Fibroblast of mammary gland (primary cell): Measurements from ENCODE around the gene CREM.
"Not testable (repeated sequence)": the region's sequence is repeated elsewhere in the genome, so short reads cannot be mapped to it uniquely, and the experiment has no call there.

Experiments
- DNase-seq: peaks from one replicate; pipeline ENCODE4 v3.0.0-alpha.2; 2010; ENCODE audit warnings: low read depth
- H3K4me3 ChIP-seq: 2 replicates; pipeline ENCODE4 v1.5.1; 2011; ENCODE audit warnings: low read depth, mild to moderate bottlenecking, low read length, moderate library complexity; ENCODE audit not compliant: control insufficient read depth
- CTCF ChIP-seq: conservative IDR thresholded peaks from 2 replicates; pipeline ENCODE4 v1.5.1; 2011; ENCODE audit warnings: low read depth, low read length, inconsistent platforms; ENCODE audit not compliant: control insufficient read depth, insufficient read depth

CREM gene

GRCh38 chr10:35126530-35127288, at the start of gene CREM:
CREM (plus strand) TSS chr10:35126846; CDS start chr10:35137836, 10,990 bp downstream.
- DNase-seq, result peak; percentile 94
- peak; percentile 58 for TF ChIP-seq CTCF
- peak within 1 kb of the TSS; percentile 84 for H3K4me3 ChIP-seq

- no peak overlapping the region for H3K4me3 ChIP-seq
- no peak for TF ChIP-seq CTCF
- no peak for DNase-seq
Measured at GRCh38 chr10:35079265-35079664, 47.4 kb upstream of the CREM start.

GRCh38 chr10:35079763-35080162, 46.9 kb upstream of the CREM start:
- H3K4me3 ChIP-seq, result no peak overlapping the region
- DNase-seq, result peak; percentile 85
- no peak for TF ChIP-seq CTCF

- not testable (repeated sequence) for DNase-seq, H3K4me3 ChIP-seq
Measured at GRCh38 chr10:35080261-35080660, 46.4 kb upstream of the CREM start.

- H3K4me3 ChIP-seq, result no peak overlapping the region
- no peak for DNase-seq
- no peak for TF ChIP-seq CTCF
Measured at GRCh38 chr10:35083242-35083641, 43.4 kb upstream of the CREM start.

DNA sequence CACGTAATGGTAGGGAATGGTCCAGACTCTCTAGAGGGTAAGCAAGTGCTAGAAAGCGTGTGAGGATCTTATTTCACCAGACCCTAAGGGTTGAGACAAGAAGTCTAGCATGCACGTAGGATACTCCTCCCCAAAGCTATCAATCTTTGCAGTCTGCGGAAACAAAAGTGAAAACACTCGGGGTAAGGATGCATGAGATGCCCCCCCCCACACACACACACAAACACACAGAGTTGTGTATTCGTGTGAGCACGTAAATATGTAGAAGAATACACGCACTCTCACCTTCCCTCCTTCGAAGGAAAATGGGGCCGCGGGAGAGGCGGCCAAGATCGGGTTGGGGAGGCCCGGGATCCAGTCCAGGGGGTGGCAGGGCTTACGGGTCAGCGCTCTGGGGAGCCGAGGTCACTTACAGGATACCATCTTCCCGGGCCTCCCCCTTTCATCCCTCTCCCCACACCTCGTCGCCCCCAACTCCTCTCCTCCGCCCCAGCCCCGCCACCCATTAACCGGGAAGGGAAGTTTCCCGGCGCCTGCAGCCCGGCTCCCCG, 37.0 kb upstream of the CREM start:
- no peak for TF ChIP-seq CTCF
- DNase-seq, result peak; percentile 44
- H3K4me3 ChIP-seq, result peak overlapping the region; percentile 86

DNA sequence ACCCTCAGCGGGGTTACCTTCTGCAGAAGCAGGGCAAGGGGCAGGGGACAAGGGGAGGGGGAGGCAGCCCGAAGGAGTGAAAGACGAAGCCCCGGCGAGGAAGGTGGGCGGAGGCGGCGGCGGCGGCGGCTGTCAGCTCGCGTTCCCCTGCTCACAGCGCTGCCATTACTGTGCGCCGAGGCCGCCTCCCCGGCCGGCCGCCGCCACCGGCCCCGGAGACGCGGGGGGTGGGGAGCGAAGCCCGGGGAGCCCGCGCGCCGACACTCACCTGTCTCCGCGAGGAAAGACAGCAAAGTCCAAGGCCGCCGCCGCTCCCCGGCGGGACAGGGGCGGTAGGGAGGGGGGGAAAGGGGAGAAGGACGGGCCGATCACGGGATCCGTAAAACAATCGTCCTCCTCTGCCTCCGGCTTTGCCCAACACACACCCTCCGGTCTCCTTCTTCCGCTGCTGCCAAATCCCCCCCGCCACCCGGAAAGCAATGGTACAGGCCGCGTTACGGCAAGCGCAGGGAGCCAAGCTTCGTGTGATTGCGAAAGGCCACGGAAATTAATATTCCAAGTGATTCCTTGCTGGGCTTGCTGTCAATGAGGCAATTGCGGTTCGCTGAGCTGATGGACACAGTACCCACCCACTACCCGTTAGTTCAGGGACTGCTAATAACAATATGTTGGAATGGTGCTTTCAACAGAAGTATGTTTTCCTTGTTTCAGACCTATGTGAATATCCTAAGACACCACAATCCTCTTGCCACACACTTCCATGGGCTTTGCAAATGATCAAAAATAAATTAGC, 36.3 kb upstream of the CREM start, which contains the start of gene CUL2:
Gene CUL2 (minus strand): TSS at position 180 of the 793 bp plus-strand sequence. CDS start 19,024 bp downstream, outside the sequence.
- TF ChIP-seq CTCF, result no peak
- DNase-seq, result peak; percentile 96
- peak within 1 kb of the TSS; percentile 86 for H3K4me3 ChIP-seq
